IMR-90 (cell line): ENCODE data around the gene PDE8B.

ENCODE experiments used
- POLR2A ChIP-seq: IDR thresholded peaks from 2 replicates; pipeline ENCODE4 v1.6.1; 2012; ENCODE audit warnings: mild to moderate bottlenecking, low read depth, low read length
- TF ChIP-seq, protein P1 (sequence below): conservative IDR thresholded peaks from 2 replicates; pipeline ENCODE4 v1.5.1; 2012; ENCODE audit warnings: mild to moderate bottlenecking, low read depth, low read length, improper control_type of control experiment

DNA sequence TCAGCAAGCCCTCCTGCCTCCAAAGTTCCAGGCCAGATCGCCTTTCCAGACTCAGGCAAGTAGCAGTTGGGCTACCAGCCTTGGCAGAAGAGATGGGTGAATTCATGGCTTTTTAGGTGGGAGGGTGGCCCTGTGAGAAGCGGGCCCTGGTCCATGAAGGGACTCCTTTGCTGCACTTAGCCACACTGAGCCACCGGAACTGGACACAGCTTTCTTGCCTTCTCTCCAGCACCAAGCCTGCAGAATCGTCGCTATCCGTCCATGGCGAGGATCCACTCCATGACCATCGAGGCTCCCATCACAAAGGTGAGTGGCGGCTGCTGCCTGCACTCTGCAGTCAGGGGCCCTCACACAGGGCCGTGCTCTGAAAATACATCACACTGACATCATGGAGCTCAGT is 196.7 kb downstream of the PDE8B start:
- TF ChIP-seq, protein P1, sequence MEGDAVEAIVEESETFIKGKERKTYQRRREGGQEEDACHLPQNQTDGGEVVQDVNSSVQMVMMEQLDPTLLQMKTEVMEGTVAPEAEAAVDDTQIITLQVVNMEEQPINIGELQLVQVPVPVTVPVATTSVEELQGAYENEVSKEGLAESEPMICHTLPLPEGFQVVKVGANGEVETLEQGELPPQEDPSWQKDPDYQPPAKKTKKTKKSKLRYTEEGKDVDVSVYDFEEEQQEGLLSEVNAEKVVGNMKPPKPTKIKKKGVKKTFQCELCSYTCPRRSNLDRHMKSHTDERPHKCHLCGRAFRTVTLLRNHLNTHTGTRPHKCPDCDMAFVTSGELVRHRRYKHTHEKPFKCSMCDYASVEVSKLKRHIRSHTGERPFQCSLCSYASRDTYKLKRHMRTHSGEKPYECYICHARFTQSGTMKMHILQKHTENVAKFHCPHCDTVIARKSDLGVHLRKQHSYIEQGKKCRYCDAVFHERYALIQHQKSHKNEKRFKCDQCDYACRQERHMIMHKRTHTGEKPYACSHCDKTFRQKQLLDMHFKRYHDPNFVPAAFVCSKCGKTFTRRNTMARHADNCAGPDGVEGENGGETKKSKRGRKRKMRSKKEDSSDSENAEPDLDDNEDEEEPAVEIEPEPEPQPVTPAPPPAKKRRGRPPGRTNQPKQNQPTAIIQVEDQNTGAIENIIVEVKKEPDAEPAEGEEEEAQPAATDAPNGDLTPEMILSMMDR = no peak
- TF ChIP-seq POLR2A = no peak
